Measurements from ENCODE around the gene C12orf76. TPM values are rescaled to one million over a fixed set of nuclear protein-coding genes. Genes with fewer than 3 reads are reported as not detected.

The C12orf76 gene
- total and polyA plus RNA-seq, 2 of the 13 experiments (the other 11 are each of a cell fraction or from before 2014, with no cell fraction given) = 15.8 to 38.4 TPM

GRCh38 chr12:110048242-110049027 is at the start of gene C12orf76 (continued):
- TF ChIP-seq MXD3 (CRISPR knock-in tag; IDR thresholded peaks at IDR 0.05) = peak; percentile 75; the same call in 1 of the 2 replicates
- TF ChIP-seq TMF1 (CRISPR knock-in tag; IDR thresholded peaks at IDR 0.05; ENCODE audit: low read depth) = no peak
- TF ChIP-seq KAT7 (CRISPR knock-in tag; IDR thresholded peaks at IDR 0.05; ENCODE audit: borderline replicate concordance) = peak; percentile 98
- peak; percentile 68; the same call in 1 of the 2 replicates for TF ChIP-seq ZNF670 (CRISPR knock-in tag; IDR thresholded peaks at IDR 0.05; ENCODE audit: borderline replicate concordance)
- peak; percentile 75; the same call in 1 of the 2 replicates for TF ChIP-seq NCOA1 (CRISPR knock-in tag; IDR thresholded peaks at IDR 0.05)
- no peak for TF ChIP-seq SCMH1 (CRISPR knock-in tag; IDR thresholded peaks at IDR 0.05; ENCODE audit: borderline replicate concordance)
- TF ChIP-seq ZNF597 (CRISPR knock-in tag; IDR thresholded peaks at IDR 0.05) = no peak
- TF ChIP-seq AGO1 (IDR thresholded peaks at IDR 0.05; ENCODE audit: low read depth, low read length, poor library complexity, severe bottlenecking) = peak; percentile 63
- TF ChIP-seq HES4 (CRISPR knock-in tag; IDR thresholded peaks at IDR 0.05; ENCODE audit: borderline replicate concordance) = no peak
- TF ChIP-seq ZNF343 (CRISPR knock-in tag; IDR thresholded peaks at IDR 0.05) = no peak
- TF ChIP-seq IRX3 (CRISPR knock-in tag; IDR thresholded peaks at IDR 0.05; ENCODE audit: borderline replicate concordance, low read depth) = peak; percentile 83; the same call in 1 of the 2 replicates
- peak; percentile 91 for TF ChIP-seq KMT2B (CRISPR knock-in tag; IDR thresholded peaks at IDR 0.05)
- TF ChIP-seq ATRX (CRISPR knock-in tag; IDR thresholded peaks at IDR 0.05; ENCODE audit: borderline replicate concordance) = no peak
- 0 out of 2 replicates have a peak, but pooled peaks have one; percentile 72 for TF ChIP-seq FOXJ3 (CRISPR knock-in tag; IDR thresholded peaks at IDR 0.05; ENCODE audit: borderline replicate concordance)
- TF ChIP-seq NR3C1 (CRISPR knock-in tag; IDR thresholded peaks at IDR 0.05) = no peak
- peak; percentile 77; the same call in 1 of the 2 replicates for TF ChIP-seq MTA1 (CRISPR knock-in tag; IDR thresholded peaks at IDR 0.05; ENCODE audit: borderline replicate concordance)
- no peak for TF ChIP-seq ZNF549 (CRISPR knock-in tag; IDR thresholded peaks at IDR 0.05)
- TF ChIP-seq ZFP91 (CRISPR knock-in tag; IDR thresholded peaks at IDR 0.05; ENCODE audit: borderline replicate concordance) = peak; percentile 75
- TF ChIP-seq TFDP2 (CRISPR knock-in tag; IDR thresholded peaks at IDR 0.05) = peak; percentile 42; the same call in 1 of the 2 replicates
- TF ChIP-seq ATF7-NPFF (CRISPR knock-in tag; IDR thresholded peaks at IDR 0.05; ENCODE audit: low read depth) = peak; percentile 40; the same call in 1 of the 2 replicates
- TF ChIP-seq SMAD9 (CRISPR knock-in tag; IDR thresholded peaks at IDR 0.05) = no peak
- TF ChIP-seq ZBTB3 (CRISPR knock-in tag; IDR thresholded peaks at IDR 0.05; ENCODE audit: borderline replicate concordance, low read depth) = peak; percentile 31; the same call in 1 of the 2 replicates
- no peak for TF ChIP-seq ZNF703 (CRISPR knock-in tag; IDR thresholded peaks at IDR 0.05; ENCODE audit: borderline replicate concordance)
- TF ChIP-seq ZNF557 (CRISPR knock-in tag; IDR thresholded peaks at IDR 0.05) = 0 out of 2 replicates have a peak, but pooled peaks have one; percentile 18
- TF ChIP-seq HDAC2 (CRISPR knock-in tag; IDR thresholded peaks at IDR 0.05) = peak; percentile 95
- TF ChIP-seq ZNF879 (CRISPR knock-in tag; IDR thresholded peaks at IDR 0.05) = no peak

Measured in HepG2 (cell line).